ENCODE results near the gene CSNK1G1.
A peak's percentile ranks its signal among the peaks of the same experiment; 100 is the strongest.

Gene CSNK1G1

DNA sequence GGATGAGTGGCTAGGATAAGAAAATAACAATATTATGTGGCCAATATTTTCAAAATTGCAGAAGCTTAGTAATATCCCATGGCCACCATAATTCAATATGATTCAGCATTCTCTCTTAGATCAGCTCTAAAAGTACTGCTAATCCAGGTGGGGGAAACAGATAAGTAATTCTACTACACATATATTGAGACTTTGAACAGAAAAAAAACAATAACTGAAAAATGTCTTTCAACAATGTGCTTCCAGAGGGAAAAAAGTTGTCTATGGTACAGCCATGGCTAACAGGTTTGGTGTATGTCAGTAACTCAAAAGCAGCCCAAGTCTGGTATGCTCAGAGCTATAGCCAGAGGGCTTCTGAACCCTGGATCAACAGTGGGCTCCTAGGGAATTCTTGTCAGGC, 150.8 kb downstream of the CSNK1G1 start:
- H3K9ac ChIP-seq (ENCODE audit: low read depth, low read length, poor library complexity): no peak overlapping the region

GRCh38 chr15:64197425-64197824, 158.5 kb downstream of the CSNK1G1 start:
- Histone ChIP-seq H3K4ac (ENCODE audit: low read length) (no peak overlapping the region), H3K79me1 (ENCODE audit: low read depth, low read length) (no peaks in the 10 kb centered on the region), H3K18ac (ENCODE audit: low read length) (no peak overlapping the region), H2BK15ac (ENCODE audit: low read length) (no peak overlapping the region), H3K27me3 (ENCODE audit: control insufficient read depth in 3 of 3, insufficient read depth in 3 of 3, low read depth in 1 of 3, low read length in 3 of 3) (no peaks in the 10 kb centered on the region), H3K4me1 (ENCODE audit: control insufficient read depth in 2 of 2, insufficient read depth in 1 of 2, low read depth in 1 of 2, low read length in 2 of 2) (peaks cover 0 to 4% of the 10 kb centered on the region in 2 donors), H4K91ac (ENCODE audit: low read depth, low read length, poor library complexity) (no peak overlapping the region), H2AK5ac (ENCODE audit: low read depth, low read length) (no peak overlapping the region), H3K27ac (replicated peaks; ENCODE audit: low read length) (no peak overlapping the region), H3K14ac (ENCODE audit: low read length) (no peak overlapping the region), H3K4me2 (ENCODE audit: insufficient read depth, low read length, poor library complexity, severe bottlenecking) (no peak overlapping the region), H4K8ac (ENCODE audit: low read depth, low read length) (no peak overlapping the region), H3K36me3 (replicated peaks in 1 of 2; ENCODE audit: control insufficient read depth in 2 of 2, insufficient read depth in 2 of 2, low read length in 2 of 2) (peaks cover 3 to 40% of the 10 kb centered on the region in 2 donors), H2BK12ac (ENCODE audit: low read length) (no peak overlapping the region), H3K23ac (ENCODE audit: low read depth, low read length, poor library complexity) (no peak overlapping the region), H2BK5ac (ENCODE audit: low read length) (no peak overlapping the region), H3K4me3 (ENCODE audit: low read length in 2 of 2) (no peak overlapping the region), H3K9me3 (replicated peaks in 1 of 2; ENCODE audit: control insufficient read depth in 2 of 2, insufficient read depth in 1 of 2, low read depth in 1 of 2, low read length in 2 of 2) (no peaks in the 10 kb centered on the region), H2BK120ac (ENCODE audit: low read depth, low read length) (no peak overlapping the region), H2AFZ (ENCODE audit: low read length) (no peak overlapping the region), H3K9ac (ENCODE audit: low read depth, low read length, poor library complexity) (no peak overlapping the region)
- WGBS, 2 donors (ENCODE audit: extremely low coverage in 2 of 2, insufficient read length in 2 of 2, insufficient replicate concordance in 1 of 2): no CpG with 5 or more reads among the region's 1 CpG
- no peak for DNase-seq (ENCODE audit: low spot score)

More for the DNA sequence above, 150.8 kb downstream of the CSNK1G1 start:
- Histone ChIP-seq H2AK5ac (ENCODE audit: low read depth, low read length) (no peak overlapping the region), H2BK12ac (ENCODE audit: low read length) (no peak overlapping the region), H2BK120ac (ENCODE audit: low read depth, low read length) (no peak overlapping the region), H3K9me3 (replicated peaks in 1 of 2; ENCODE audit: control insufficient read depth in 2 of 2, insufficient read depth in 1 of 2, low read depth in 1 of 2, low read length in 2 of 2) (no peaks in the 10 kb centered on the region), H3K36me3 (replicated peaks in 1 of 2; ENCODE audit: control insufficient read depth in 2 of 2, insufficient read depth in 2 of 2, low read length in 2 of 2) (peaks cover 2 to 58% of the 10 kb centered on the region in 2 donors), H3K27ac (replicated peaks; ENCODE audit: low read length) (no peak overlapping the region), H2BK15ac (ENCODE audit: low read length) (no peak overlapping the region), H2AFZ (ENCODE audit: low read length) (no peak overlapping the region), H3K14ac (ENCODE audit: low read length) (no peak overlapping the region), H2BK5ac (ENCODE audit: low read length) (no peak overlapping the region), H4K8ac (ENCODE audit: low read depth, low read length) (no peak overlapping the region), H3K23ac (ENCODE audit: low read depth, low read length, poor library complexity) (no peak overlapping the region), H4K91ac (ENCODE audit: low read depth, low read length, poor library complexity) (no peak overlapping the region), H3K4me3 (ENCODE audit: low read length in 2 of 2) (no peak overlapping the region), H3K79me1 (ENCODE audit: low read depth, low read length) (no peaks in the 10 kb centered on the region), H3K4me1 (ENCODE audit: control insufficient read depth in 2 of 2, insufficient read depth in 1 of 2, low read depth in 1 of 2, low read length in 2 of 2) (no peaks in the 10 kb centered on the region), H3K27me3 (ENCODE audit: control insufficient read depth in 3 of 3, insufficient read depth in 3 of 3, low read depth in 1 of 3, low read length in 3 of 3) (no peaks in the 10 kb centered on the region), H3K4me2 (ENCODE audit: insufficient read depth, low read length, poor library complexity, severe bottlenecking) (no peak overlapping the region), H3K18ac (ENCODE audit: low read length) (no peak overlapping the region), H3K4ac (ENCODE audit: low read length) (no peak overlapping the region)
- DNase-seq (ENCODE audit: low spot score): no peak

GRCh38 chr15:64193971-64194370, 162.0 kb downstream of the CSNK1G1 start:
- no peak overlapping the region for H3K9ac ChIP-seq (ENCODE audit: low read depth, low read length, poor library complexity)
- no peak overlapping the region for H2BK5ac ChIP-seq (ENCODE audit: low read length)
- H2BK15ac ChIP-seq (ENCODE audit: low read length): no peak overlapping the region
- no peak overlapping the region for H3K18ac ChIP-seq (ENCODE audit: low read length)
- H4K8ac ChIP-seq (ENCODE audit: low read depth, low read length): no peak overlapping the region
- no peak overlapping the region for H3K23ac ChIP-seq (ENCODE audit: low read depth, low read length, poor library complexity)
- peaks cover 2% of the 10 kb centered on the region for H3K79me1 ChIP-seq (ENCODE audit: low read depth, low read length)
- no peak overlapping the region for H3K4ac ChIP-seq (ENCODE audit: low read length)
- H3K4me1 ChIP-seq (ENCODE audit: control insufficient read depth in 2 of 2, insufficient read depth in 1 of 2, low read depth in 1 of 2, low read length in 2 of 2): peaks cover 0 to 11% of the 10 kb centered on the region in 2 donors
- no peaks in the 10 kb centered on the region for H3K9me3 ChIP-seq (replicated peaks in 1 of 2; ENCODE audit: control insufficient read depth in 2 of 2, insufficient read depth in 1 of 2, low read depth in 1 of 2, low read length in 2 of 2)
- H3K27ac ChIP-seq (replicated peaks; ENCODE audit: low read length): no peak overlapping the region
- no peak for DNase-seq (ENCODE audit: low spot score)
- H2AK5ac ChIP-seq (ENCODE audit: low read depth, low read length): no peak overlapping the region
- no peaks in the 10 kb centered on the region for H3K27me3 ChIP-seq (ENCODE audit: control insufficient read depth in 3 of 3, insufficient read depth in 3 of 3, low read depth in 1 of 3, low read length in 3 of 3)
- H2AFZ ChIP-seq (ENCODE audit: low read length): no peak overlapping the region
- H2BK120ac ChIP-seq (ENCODE audit: low read depth, low read length): no peak overlapping the region
- H3K4me2 ChIP-seq (ENCODE audit: insufficient read depth, low read length, poor library complexity, severe bottlenecking): no peak overlapping the region
- no peak overlapping the region for H4K91ac ChIP-seq (ENCODE audit: low read depth, low read length, poor library complexity)
- no peak overlapping the region for H3K14ac ChIP-seq (ENCODE audit: low read length)
- no CpG with 5 or more reads among the region's 6 CpGs for WGBS, 2 donors (ENCODE audit: extremely low coverage in 2 of 2, insufficient read length in 2 of 2, insufficient replicate concordance in 1 of 2)
- H3K4me3 ChIP-seq (ENCODE audit: low read length in 2 of 2): no peak overlapping the region
- no peak overlapping the region for H2BK12ac ChIP-seq (ENCODE audit: low read length)
- peaks cover 3 to 30% of the 10 kb centered on the region in 2 donors for H3K36me3 ChIP-seq (replicated peaks in 1 of 2; ENCODE audit: control insufficient read depth in 2 of 2, insufficient read depth in 2 of 2, low read length in 2 of 2)

DNA sequence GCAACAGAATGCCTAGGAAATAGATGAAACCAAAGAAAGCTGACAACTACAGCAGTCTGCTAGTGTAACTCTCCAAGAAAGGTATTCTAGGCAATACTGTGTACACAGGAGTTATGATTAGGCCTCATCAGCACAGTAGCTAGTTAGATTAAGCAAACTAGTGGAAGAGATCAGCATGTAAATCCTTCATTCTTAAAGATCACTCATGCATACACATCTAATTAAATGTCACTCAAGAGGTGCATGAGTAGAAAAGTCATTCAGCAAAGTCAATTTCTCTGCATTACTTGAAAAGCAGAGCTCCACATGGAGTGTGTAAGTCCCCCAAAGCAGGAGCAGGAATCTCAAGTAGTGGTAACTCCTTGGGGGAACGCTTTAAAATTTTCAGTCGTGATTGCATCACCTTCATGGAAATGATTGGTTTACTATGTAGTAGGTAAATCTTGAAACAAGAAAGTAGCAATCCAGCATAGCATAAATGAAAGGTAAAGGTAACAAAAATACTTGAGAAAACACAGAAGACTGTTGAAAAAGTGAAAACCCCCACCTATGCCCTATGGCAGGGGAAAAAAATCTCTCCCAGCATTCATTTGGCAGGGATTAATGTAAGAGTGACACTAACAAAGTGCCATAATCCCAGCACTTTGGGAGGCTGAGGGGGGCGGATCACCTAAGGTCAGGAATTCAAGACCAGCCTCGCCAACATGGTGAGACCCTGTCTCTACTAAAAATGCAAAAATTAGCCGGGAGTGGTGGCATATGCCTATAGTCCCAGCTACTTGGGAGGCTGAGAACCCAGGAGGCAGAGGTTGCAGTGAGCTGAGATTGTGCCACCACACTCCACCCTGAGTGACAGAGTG, 163.8 kb downstream of the CSNK1G1 start:
- Histone ChIP-seq H4K91ac (ENCODE audit: low read depth, low read length, poor library complexity) (no peak overlapping the region), H3K79me1 (ENCODE audit: low read depth, low read length) (peaks cover 2% of the 10 kb centered on the region), H3K23ac (ENCODE audit: low read depth, low read length, poor library complexity) (no peak overlapping the region), H2AFZ (ENCODE audit: low read length) (no peak overlapping the region), H2BK5ac (ENCODE audit: low read length) (no peak overlapping the region), H3K4me2 (ENCODE audit: insufficient read depth, low read length, poor library complexity, severe bottlenecking) (no peak overlapping the region), H3K9me3 (replicated peaks in 1 of 2; ENCODE audit: control insufficient read depth in 2 of 2, insufficient read depth in 1 of 2, low read depth in 1 of 2, low read length in 2 of 2) (no peaks in the 10 kb centered on the region), H2BK12ac (ENCODE audit: low read length) (no peak overlapping the region), H3K27me3 (ENCODE audit: control insufficient read depth in 3 of 3, insufficient read depth in 3 of 3, low read depth in 1 of 3, low read length in 3 of 3) (no peaks in the 10 kb centered on the region), H2BK120ac (ENCODE audit: low read depth, low read length) (no peak overlapping the region), H2BK15ac (ENCODE audit: low read length) (no peak overlapping the region), H3K9ac (ENCODE audit: low read depth, low read length, poor library complexity) (no peak overlapping the region), H3K4me3 (ENCODE audit: low read length in 2 of 2) (no peak overlapping the region), H3K27ac (replicated peaks; ENCODE audit: low read length) (peak overlapping the region; percentile 70), H4K8ac (ENCODE audit: low read depth, low read length) (no peak overlapping the region), H3K4me1 (ENCODE audit: control insufficient read depth in 2 of 2, insufficient read depth in 1 of 2, low read depth in 1 of 2, low read length in 2 of 2) (peaks cover 0 to 8% of the 10 kb centered on the region in 2 donors), H3K4ac (ENCODE audit: low read length) (no peak overlapping the region), H3K14ac (ENCODE audit: low read length) (no peak overlapping the region), H3K36me3 (replicated peaks in 1 of 2; ENCODE audit: control insufficient read depth in 2 of 2, insufficient read depth in 2 of 2, low read length in 2 of 2) (peaks cover 5 to 41% of the 10 kb centered on the region in 2 donors), H3K18ac (ENCODE audit: low read length) (no peak overlapping the region), H2AK5ac (ENCODE audit: low read depth, low read length) (no peak overlapping the region)
- no CpG with 5 or more reads among the region's 5 CpGs for WGBS, 2 donors (ENCODE audit: extremely low coverage in 2 of 2, insufficient read length in 2 of 2, insufficient replicate concordance in 1 of 2)
- DNase-seq (ENCODE audit: low spot score): peak; percentile 21

All from neuronal stem cell (in vitro differentiated cells).